Heart left ventricle (tissue), 16 donors: ENCODE results near the gene TRPC1. TPM values are rescaled to one million over a fixed set of nuclear protein-coding genes. Genes with fewer than 3 reads are reported as not detected.
A peak's percentile ranks its signal among the peaks of the same experiment; 100 is the strongest.

Experiments
- ATAC-seq, 4 donors: fragments of 200-7000 bp; cut with Tn5 transposase; one replicate each; pipeline ENCODE4 v1.9.1; 2020 to 2022; ENCODE audit warnings: moderate library complexity in 4 of 4, mild to moderate bottlenecking in 3 of 4, moderate number of reproducible peaks in 1 of 4
- DNase-seq, 5 donors: peaks; one replicate each; pipeline ENCODE4 v3.0.0-alpha.2; 2020
- H3K27ac ChIP-seq, 12 donors: fragments of 200-600 bp; sonication (generic) in 4 of 12; one replicate each; pipeline versions ENCODE4 v1.5.0 to v1.8.0; 2016 to 2022; ENCODE audit warnings: mild to moderate bottlenecking in 2 of 12
- H3K27me3 ChIP-seq, 9 donors: fragments of 200-600 bp; sonication (generic) in 2 of 9; one replicate each; pipeline versions ENCODE4 v1.5.1 to v1.8.0; 2016 to 2022; ENCODE audit warnings: mild to moderate bottlenecking in 3 of 9
- H3K36me3 ChIP-seq, 9 donors: fragments of 200-600 bp; sonication (generic) in 2 of 9; one replicate each; pipeline versions ENCODE4 v1.5.0 to v1.8.0; 2018 to 2022; ENCODE audit warnings: mild to moderate bottlenecking in 2 of 9
- H3K4me1 ChIP-seq, 12 donors: fragments of 200-600 bp; sonication (generic) in 4 of 12; one replicate each; pipeline versions ENCODE4 v1.5.0 to v1.8.0; 2016 to 2022; ENCODE audit warnings: mild to moderate bottlenecking in 3 of 12
- H3K4me3 ChIP-seq, 12 donors: fragments of 200-600 bp; sonication (generic) in 4 of 12; one replicate each; pipeline versions ENCODE4 v1.5.0 to v1.8.0; 2017 to 2022; ENCODE audit warnings: mild to moderate bottlenecking in 9 of 12, moderate library complexity in 4 of 12
- H3K9me3 ChIP-seq, 12 donors: fragments of 200-600 bp; sonication (generic) in 4 of 12; one replicate each; pipeline versions ENCODE4 v1.5.0 to v1.8.0; 2016 to 2022; ENCODE audit warnings: mild to moderate bottlenecking in 1 of 12
- POLR2A ChIP-seq, 2 donors: fragments of 450-650 bp; IDR thresholded peaks; one replicate each; pipeline ENCODE4 v1.6.1; 2017; ENCODE audit warnings: antibody characterized with exemption in 2 of 2, mild to moderate bottlenecking in 2 of 2, moderate library complexity in 2 of 2
- WGBS, 4 donors: extraction: QIAGEN DNeasy Blood & Tissue Kit in 2 of 4; methylation state at CpG; one replicate each; pipeline versions ENCODE4 v1.1.5 to v1.1.7; 2013 to 2018; 5-methylcytosine and 5-hydroxymethylcytosine counted together
- intact Hi-C, 10 donors: fragments of 100-400 bp; cut with DNase I; formaldehyde crosslinking; loops; one replicate each; pipeline versions ENCODE4 v1.11.1 to v1.14.2; 2022
- polyA plus RNA-seq, 2 donors: library from polyadenylated mRNA; stranded (reverse); fragments of 200-250 nt; gene quantifications; one replicate each; pipeline ENCODE4 v1.2.3, GENCODE V29; 2013
- total RNA-seq, 9 donors: library from RNA; depleted of rRNA in 2 of 9; stranded (reverse); fragments of >200 nt in 2 of 9; fragmentation: NEBNext Ultra II Directional in 3 of 9; extraction: Animal tissue kit (Norgen Biotek cat#: 25700) in 3 of 9; gene quantifications; one replicate each; pipeline versions ENCODE4 v1.1.0 to v1.2.4, GENCODE V29; 2016 to 2023
- TF ChIP-seq, protein P1 (sequence below), 12 donors: fragments of 200-600 bp; sonication (generic) in 4 of 12; IDR thresholded peaks; one replicate each; pipeline versions ENCODE4 v1.5.0 to v1.8.0; 2018 to 2022; ENCODE audit warnings: antibody characterized with exemption in 12 of 12, mild to moderate bottlenecking in 5 of 12
- donor health status: ischemic (EF 13 %, LVEDD 7.1; RV severe dilation, severe dysfunction).
- donor health status: healthy with polysubstance abuse.
- donor health status: DM: no; HTN: yes; CAD: no.
- donor health status: DM: no; HTN: no; CAD: no.
- donor health status: ischemic (EF 25% LVEDD 6.9; RV normal size, moderate dysfunction).
- donor health status: ischemic (EF 25% LVEDD 5.7; RV mildly dilated, moderate dysfunction).
- donor health status: healthy.
- donor health status: DM: yes; HTN: yes; CAD: no.
- donor health status: ischemic (EF 35%, LVEDD 5.7; RV mildly dilated, moderate dysfunction).
- donor health status: nonischemic (EF 11% LVEDD 7.7; RV severe dilation, severe dysfunction).
- donor health status: DM: yes; HTN: yes; CAD: no.
- donor health status: PGD.
- donor health status: ischemic (EF 29% LVEDD 5.4; RV normal size, mild dysfunction).
- donor health status: nonischemic (EF 23%, LVEDD 6.1; RV moderate dilation, normal function).

Gene TRPC1
- total and polyA plus RNA-seq, 11 donors, result 3.0 to 14.2 (median 10.0) TPM

DNA sequence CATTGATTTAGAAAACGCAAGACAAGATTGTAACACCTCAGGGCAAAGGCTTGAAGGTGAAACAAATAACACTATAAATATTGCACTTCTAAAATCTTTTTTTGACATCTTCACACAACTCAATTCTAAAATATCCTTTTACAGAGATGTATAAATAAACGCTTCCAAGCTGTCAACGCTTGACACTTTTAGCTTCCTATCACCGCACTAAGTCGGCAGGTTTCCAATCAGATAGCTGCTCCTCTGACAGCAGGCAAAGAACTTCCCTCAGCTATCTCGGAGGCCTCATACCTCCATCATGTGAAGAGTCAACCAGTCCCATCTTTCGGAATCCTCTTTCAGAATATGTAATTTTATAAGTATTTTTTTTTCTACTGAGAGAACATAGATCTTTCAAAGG, 94.1 kb downstream of the TRPC1 start:
- 28 to 32% (median 30%) methylated on average over 7 of the region's 7 CpGs for WGBS, 4 donors
- H3K27ac ChIP-seq, result no peak overlapping the region
- H3K9me3 ChIP-seq, result no peaks in the 10 kb centered on the region
- H3K4me3 ChIP-seq, result no peak overlapping the region
- peaks cover 0 to 11% (median 0%) of the 10 kb centered on the region in 12 donors for H3K4me1 ChIP-seq
- ATAC-seq (peak in 2 of 4 donors; percentile 50 to 65), DNase-seq (no peak)
- H3K36me3 ChIP-seq, result peaks cover 0 to 54% (median 0%) of the 10 kb centered on the region in 9 donors
- intact Hi-C loops, result loop anchor here in 1 of 10 donors (10.0 kb wide), 1 partner anchor 233 kb away; no protein-coding TSS in a partner anchor
- H3K27me3 ChIP-seq, result no peaks in the 10 kb centered on the region
- no peak for TF ChIP-seq POLR2A (IDR thresholded peaks at IDR 0.05)
- TF ChIP-seq, protein P1, sequence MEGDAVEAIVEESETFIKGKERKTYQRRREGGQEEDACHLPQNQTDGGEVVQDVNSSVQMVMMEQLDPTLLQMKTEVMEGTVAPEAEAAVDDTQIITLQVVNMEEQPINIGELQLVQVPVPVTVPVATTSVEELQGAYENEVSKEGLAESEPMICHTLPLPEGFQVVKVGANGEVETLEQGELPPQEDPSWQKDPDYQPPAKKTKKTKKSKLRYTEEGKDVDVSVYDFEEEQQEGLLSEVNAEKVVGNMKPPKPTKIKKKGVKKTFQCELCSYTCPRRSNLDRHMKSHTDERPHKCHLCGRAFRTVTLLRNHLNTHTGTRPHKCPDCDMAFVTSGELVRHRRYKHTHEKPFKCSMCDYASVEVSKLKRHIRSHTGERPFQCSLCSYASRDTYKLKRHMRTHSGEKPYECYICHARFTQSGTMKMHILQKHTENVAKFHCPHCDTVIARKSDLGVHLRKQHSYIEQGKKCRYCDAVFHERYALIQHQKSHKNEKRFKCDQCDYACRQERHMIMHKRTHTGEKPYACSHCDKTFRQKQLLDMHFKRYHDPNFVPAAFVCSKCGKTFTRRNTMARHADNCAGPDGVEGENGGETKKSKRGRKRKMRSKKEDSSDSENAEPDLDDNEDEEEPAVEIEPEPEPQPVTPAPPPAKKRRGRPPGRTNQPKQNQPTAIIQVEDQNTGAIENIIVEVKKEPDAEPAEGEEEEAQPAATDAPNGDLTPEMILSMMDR (IDR thresholded peaks at IDR 0.05), result no peak

DNA sequence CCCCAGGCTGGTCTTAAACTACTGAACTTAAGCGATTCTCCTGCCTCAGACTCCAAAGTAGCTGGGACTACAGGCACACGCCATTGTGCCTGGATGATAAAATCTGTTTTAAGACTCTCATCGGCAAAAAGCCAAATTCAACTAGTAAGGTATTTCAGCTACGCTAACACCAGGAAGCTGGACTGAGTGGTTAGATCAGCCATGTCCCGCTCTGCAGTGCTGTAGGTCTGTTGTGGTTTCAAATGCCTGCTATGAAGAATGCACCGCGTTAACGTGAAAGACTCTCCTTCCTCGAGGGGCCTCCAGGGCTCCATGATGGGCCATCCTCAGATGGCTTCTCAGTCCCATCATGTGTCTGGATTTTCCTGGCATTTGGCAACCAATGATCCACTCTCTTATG, 94.8 kb downstream of the TRPC1 start:
- no peak overlapping the region for H3K4me3 ChIP-seq
- peaks cover 0 to 56% (median 0%) of the 10 kb centered on the region in 9 donors for H3K36me3 ChIP-seq
- no peak for DNase-seq
- intact Hi-C loops, result loop anchor here in 1 of 10 donors (10.0 kb wide), 1 partner anchor 234 kb away; no protein-coding TSS in a partner anchor
- no peaks in the 10 kb centered on the region for H3K9me3 ChIP-seq
- no peaks in the 10 kb centered on the region for H3K27me3 ChIP-seq
- no peak for TF ChIP-seq POLR2A (IDR thresholded peaks at IDR 0.05)
- TF ChIP-seq, protein P1 (IDR thresholded peaks at IDR 0.05), result no peak
- peaks cover 0 to 11% (median 0%) of the 10 kb centered on the region in 12 donors for H3K4me1 ChIP-seq
- H3K27ac ChIP-seq, result no peak overlapping the region
- no peak for ATAC-seq
- WGBS, 4 donors, result 86 to 92% (median 90%) methylated on average over 9 of the region's 9 CpGs

DNA sequence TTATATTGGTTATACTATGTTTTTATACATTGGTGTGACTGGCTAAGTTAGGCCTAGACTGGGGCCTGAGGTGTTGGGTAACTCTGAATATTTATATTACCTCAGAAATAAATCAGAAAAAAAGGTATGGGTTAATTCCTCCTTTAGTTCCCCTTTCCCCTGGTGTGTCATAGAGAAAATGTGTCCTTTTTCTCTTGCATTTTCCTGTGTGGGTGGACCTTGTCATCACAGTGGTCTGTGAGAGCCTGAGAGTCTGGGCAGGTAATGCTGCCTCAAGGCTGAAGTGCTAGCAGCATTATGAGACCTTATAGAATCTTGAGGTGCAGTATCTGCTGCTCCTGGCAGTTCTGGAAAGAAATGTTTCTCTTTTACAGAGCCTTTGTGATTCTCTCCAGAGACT, 95.3 kb downstream of the TRPC1 start:
- ATAC-seq (no peak), DNase-seq (no peak)
- no peaks in the 10 kb centered on the region for H3K27me3 ChIP-seq
- intact Hi-C loops, result loop anchor here in 1 of 10 donors (10.0 kb wide), 1 partner anchor 234 kb away; no protein-coding TSS in a partner anchor
- no peak overlapping the region for H3K27ac ChIP-seq
- peaks cover 0 to 56% (median 0%) of the 10 kb centered on the region in 9 donors for H3K36me3 ChIP-seq
- TF ChIP-seq, protein P1 (IDR thresholded peaks at IDR 0.05), result no peak
- no peak for TF ChIP-seq POLR2A (IDR thresholded peaks at IDR 0.05)
- H3K9me3 ChIP-seq, result no peaks in the 10 kb centered on the region
- H3K4me3 ChIP-seq, result no peak overlapping the region
- H3K4me1 ChIP-seq, result peaks cover 0 to 11% (median 0%) of the 10 kb centered on the region in 12 donors

DNA sequence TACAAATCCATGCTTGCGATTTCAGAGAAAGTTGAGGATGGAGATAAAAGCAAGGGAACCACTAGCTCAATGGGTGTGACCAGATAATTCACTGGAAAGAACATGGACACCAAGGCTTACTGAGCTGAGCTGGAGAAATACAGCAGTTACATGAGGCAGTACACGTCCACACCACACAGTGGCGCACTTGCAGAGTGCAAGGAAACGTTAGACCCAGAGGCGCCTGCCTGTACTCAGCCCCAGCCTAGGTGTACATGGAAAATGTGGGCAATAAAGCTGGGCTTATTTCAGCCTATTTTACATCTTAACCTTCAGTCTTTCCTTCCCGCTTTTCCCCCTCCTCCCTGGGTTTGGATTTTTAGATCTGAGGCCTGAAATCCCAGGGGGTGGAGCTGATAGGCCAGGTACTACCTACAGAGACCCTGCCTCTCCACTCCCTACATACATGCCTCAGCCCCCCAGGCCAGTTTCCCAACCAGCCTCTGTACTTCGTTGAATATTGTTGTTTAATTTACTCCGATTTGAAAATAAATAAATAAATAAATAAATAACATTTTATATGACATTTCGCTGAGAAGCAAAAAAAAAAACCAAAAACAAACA, 105.0 kb downstream of the TRPC1 start:
- peaks cover 0 to 5% (median 0%) of the 10 kb centered on the region in 12 donors for H3K4me1 ChIP-seq
- H3K27me3 ChIP-seq, result no peaks in the 10 kb centered on the region
- no peak overlapping the region for H3K27ac ChIP-seq
- no peak for TF ChIP-seq POLR2A (IDR thresholded peaks at IDR 0.05)
- TF ChIP-seq, protein P1 (IDR thresholded peaks at IDR 0.05), result peak; percentile 74 to 84 (median 80)
- no peak overlapping the region for H3K4me3 ChIP-seq
- peaks cover 0 to 21% (median 0%) of the 10 kb centered on the region in 9 donors for H3K36me3 ChIP-seq
- ATAC-seq (peak; percentile 78 to 97 (median 96)), DNase-seq (peak; percentile 67 to 87 (median 75))
- 23 to 28% (median 24%) methylated on average over 9 of the region's 9 CpGs for WGBS, 4 donors
- no peaks in the 10 kb centered on the region for H3K9me3 ChIP-seq
- intact Hi-C loops, result loop anchor here (1.0 to 10.0 kb wide), 8 partner anchors 162 to 244 kb away; partner anchors contain the start of gene PLS1 (in 1 of the 10)
